Fibroblast of villous mesenchyme (primary cell): Measurements from ENCODE around the gene ZNRD2. TPM values are rescaled to one million over a fixed set of nuclear protein-coding genes. Genes with fewer than 3 reads are reported as not detected.

Experiments
- DNase-seq: peaks from one replicate; pipeline ENCODE4 v3.0.0-alpha.2; 2010; ENCODE audit warnings: low read depth
- H3K4me3 ChIP-seq: 2 replicates; pipeline ENCODE4 v1.5.1; 2011; ENCODE audit warnings: low read depth, mild to moderate bottlenecking, low read length
- total RNA-seq: library from RNA; depleted of rRNA; stranded (reverse); fragments of >200 nt; gene quantifications from 2 replicates; pipeline ENCODE4 v1.2.3, GENCODE V29; 2012
- TF ChIP-seq, protein P1 (sequence below): IDR thresholded peaks from 2 replicates; pipeline ENCODE4 v1.5.1; 2012; ENCODE audit warnings: low read depth, mild to moderate bottlenecking, low read length; ENCODE audit not compliant: insufficient read depth

Gene ZNRD2
- total RNA-seq, 1 donor = 31.1 TPM

- no peak for DNase-seq
- peak overlapping the region; percentile 57 for H3K4me3 ChIP-seq
- TF ChIP-seq, protein P1, sequence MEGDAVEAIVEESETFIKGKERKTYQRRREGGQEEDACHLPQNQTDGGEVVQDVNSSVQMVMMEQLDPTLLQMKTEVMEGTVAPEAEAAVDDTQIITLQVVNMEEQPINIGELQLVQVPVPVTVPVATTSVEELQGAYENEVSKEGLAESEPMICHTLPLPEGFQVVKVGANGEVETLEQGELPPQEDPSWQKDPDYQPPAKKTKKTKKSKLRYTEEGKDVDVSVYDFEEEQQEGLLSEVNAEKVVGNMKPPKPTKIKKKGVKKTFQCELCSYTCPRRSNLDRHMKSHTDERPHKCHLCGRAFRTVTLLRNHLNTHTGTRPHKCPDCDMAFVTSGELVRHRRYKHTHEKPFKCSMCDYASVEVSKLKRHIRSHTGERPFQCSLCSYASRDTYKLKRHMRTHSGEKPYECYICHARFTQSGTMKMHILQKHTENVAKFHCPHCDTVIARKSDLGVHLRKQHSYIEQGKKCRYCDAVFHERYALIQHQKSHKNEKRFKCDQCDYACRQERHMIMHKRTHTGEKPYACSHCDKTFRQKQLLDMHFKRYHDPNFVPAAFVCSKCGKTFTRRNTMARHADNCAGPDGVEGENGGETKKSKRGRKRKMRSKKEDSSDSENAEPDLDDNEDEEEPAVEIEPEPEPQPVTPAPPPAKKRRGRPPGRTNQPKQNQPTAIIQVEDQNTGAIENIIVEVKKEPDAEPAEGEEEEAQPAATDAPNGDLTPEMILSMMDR = no peak
These were observed 30.5 kb upstream of the ZNRD2 start for GRCh38 chr11:65539744-65540289.

DNA sequence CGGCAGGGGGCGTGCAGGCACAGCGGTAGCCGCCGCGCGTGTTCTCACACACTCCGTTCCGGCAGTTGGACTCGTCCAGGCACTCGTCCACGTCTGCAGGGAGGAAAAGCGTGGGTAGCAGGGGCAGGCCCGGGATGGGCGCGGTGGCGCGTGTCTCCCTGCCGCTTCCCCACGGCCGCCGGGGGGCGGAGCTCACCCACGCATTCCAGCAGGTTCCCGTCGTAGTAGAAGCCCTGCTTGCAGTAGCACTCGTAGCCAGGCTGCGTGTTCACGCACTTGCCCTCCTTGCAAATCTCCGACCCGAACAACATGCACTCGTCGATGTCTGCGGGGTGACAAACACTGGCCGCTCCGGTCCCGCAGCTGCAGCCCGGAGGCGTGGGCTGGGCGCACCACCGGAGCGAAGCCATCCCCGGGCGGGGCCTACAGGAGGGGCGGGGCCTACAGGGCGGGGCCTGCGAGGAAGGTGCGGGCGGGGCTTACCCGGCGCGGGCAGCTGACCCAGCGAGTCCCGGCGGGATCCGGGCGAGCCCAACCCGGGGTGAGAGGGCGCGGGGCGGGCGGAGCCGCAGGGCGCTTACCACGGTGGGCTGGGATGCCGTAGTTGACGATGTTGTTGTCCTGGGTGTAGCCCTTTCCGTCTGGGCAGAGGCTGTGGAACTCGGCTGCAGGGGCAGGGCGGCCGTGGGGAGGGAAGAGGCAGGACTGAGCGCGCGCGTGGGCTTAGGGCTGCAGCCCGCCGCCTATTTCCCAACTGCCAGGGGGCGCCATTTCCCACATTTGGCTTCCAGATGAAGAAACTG is 29.8 kb upstream of the ZNRD2 start:
- peak overlapping the region; percentile 57 for H3K4me3 ChIP-seq
- TF ChIP-seq, protein P1 = peak; percentile 72
- peak; percentile 88 for DNase-seq

DNA sequence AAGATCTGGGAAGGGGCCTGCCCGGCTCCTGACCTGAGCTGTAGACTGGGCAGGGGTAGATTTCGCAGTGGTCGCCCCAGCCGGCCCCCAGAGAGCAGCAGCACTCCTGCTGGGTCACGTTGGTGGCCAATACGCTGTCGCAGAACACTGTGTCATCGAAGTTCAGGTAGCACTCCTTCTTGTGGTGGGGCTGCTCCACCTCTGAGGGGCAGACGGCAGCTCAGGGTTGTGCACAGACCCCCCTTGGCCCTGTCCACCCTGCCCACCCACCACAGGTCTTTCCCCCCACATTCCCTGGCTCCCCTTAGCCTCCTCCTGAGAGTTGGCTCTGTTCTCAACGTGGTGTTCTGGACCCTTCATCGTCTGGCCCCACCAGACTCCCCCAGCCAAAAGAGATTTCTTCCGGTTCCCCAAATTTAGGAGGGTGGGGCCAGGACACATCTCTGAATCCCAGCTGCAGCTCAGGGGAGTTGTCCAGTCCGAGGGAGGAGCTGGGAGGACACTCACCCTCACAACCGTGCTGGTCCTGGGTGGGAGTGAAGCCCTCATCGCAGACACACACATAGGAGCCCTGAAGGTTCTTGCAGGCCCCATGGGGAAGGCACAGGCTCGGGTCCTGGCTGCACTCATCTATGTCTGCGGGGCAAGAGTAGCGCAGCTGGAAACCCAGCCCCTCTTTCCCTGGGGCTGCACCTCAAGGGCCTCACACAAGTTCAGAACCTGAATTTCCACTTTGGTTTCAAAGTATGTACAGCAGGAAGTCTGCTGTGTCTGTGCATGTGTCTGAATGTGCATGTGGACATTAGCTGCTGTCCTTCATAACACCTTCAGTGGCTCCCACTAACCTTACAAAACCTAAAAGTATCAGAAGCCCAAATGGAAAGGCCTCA is 28.9 kb upstream of the ZNRD2 start:
- no peak for DNase-seq
- peak overlapping the region; percentile 57 for H3K4me3 ChIP-seq
- TF ChIP-seq, protein P1 = no peak

DNA sequence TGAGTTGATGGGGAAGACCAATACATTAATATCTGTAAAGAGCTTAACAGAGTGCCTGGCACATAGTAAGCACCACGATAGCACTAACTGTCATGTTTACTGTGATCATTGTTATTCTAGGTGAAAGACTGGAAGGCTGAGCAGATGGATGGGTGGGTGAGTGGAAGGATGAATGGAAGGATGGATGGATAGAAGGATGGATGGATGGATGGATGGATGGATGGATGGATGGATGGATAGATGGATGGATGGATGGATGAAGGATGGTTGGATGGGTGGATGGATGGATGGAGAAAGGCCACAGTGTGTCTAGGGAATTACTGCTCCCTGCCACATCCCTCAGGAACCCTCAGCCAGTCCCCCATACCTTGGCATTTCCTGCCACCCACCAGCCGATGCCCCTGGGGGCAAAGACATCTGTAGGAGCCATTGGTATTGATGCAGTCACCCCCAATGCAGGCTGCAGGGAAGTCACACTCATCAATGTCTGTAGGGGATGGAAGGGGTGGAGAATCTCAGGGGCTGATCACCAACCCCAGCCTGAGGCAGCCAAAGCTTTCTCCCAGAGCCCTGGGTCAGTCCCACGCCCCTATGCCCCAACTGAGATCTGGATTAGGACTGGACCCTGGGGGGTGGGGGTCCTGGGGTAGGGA is 27.4 kb upstream of the ZNRD2 start:
- no peak for DNase-seq
- H3K4me3 ChIP-seq = no peak overlapping the region
- TF ChIP-seq, protein P1 = no peak

DNA sequence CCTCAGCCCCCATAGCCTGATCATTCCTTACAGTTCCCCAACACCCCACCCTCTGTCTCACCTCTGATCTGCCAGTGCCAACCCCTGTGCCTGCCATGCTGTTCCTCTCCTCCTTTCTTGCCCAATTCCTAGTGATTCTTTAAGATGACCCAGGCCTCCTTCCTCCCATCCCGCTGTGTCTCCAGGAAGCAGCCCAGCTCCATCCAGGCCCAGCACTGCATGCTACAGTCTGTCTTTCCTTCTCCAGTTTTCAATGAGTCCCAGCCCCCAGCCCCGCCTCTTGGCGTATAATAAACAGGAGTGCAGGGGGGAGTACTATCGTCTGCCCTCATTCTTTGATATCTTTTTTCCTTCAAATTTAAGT is 24.4 kb upstream of the ZNRD2 start:
- TF ChIP-seq, protein P1 = no peak
- no peak for DNase-seq
- no peak overlapping the region for H3K4me3 ChIP-seq

- no peak for DNase-seq
- TF ChIP-seq, protein P1 = no peak
- H3K4me3 ChIP-seq = no peak overlapping the region
These were observed 23.9 kb upstream of the ZNRD2 start for GRCh38 chr11:65546217-65546958.
